GM19372 (cell line): ENCODE data around the gene GALE.
"Not testable (repeated sequence)": the region's sequence is repeated elsewhere in the genome, so short reads cannot be mapped to it uniquely, and the experiment has no call there.

Experiments used
- ATAC-seq: cut with Tn5 transposase; IDR thresholded peaks from one replicate; pipeline ENCODE4 v1.9.1; 2021; ENCODE audit warnings: mild to moderate bottlenecking, low read depth, moderate library complexity; ENCODE audit not compliant: unreplicated experiment

The GALE gene

DNA sequence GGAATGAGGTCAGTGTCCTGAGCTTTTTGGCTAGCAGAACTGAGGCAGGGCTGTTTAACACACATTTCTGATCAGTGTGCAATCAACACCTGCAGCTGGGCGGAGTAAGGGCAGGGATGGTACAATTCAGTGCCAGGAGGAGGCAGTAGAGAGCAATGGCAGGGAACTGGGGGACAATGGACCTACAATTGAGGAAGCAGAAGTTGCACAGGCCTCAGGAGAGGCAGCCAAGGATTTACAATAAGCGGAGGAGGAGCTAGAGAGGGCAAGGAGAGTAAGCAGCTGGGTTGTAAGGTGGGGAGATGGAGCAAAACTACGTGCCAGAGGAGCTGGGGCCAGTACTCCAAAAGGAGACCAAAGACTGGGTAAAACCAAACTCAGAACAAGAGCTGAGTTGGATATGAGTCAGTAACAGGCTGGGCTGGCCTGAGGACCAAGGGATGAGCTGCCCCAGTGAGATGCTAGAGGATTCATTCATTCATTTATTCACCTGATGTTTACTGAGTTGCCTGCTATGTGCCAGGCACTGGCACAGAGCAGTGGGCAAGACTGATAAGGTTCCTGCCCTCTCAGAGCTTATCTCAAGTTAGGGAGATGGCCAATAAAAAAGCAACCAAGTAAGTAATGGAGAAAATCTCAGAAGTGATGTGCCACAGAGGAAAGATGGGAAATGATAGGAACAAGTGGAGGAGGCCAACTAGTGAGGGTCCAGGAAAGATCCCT, 10.4 kb upstream of the GALE start:
- ATAC-seq = no peak

DNA sequence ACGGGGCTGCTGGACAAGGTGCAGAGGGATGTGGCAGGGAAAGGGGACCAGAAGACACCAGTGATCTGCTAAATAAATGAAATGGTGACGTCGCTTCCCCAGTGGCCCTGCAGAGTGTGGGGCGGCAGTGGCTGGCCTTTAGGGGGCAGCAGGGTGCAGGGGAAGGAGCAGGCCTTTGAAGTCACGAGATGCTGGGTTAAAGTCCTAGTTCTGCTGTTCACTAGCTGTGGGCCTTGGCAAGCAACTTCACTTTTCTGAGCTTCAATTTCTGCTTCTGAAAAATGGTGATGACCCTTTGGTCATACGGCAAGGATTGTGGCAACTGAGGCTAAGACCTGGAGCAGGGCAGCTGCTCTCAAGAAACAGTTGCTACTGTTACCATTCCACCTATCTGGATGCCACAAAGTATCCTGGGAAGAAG, 9.2 kb upstream of the GALE start:
- ATAC-seq = peak; percentile 70

DNA sequence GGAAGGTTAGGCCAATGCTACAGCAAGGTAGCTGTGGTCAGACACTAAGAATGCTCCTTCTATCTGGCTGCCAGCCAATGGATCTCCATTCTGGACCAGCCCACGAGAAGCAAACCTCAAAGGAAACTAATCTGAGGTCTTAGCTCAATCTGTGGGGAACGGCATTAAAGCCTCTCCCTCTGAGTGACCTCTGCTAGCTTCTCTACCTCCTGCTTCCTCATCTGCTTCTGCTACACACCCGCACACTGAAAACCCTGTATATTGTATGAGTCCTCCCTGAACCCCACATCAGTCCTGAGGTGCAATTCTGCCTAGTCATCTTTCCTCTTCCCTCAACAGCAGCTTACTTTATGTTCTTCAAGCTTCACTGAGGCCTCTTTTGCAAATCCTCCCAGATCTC, 6.9 kb upstream of the GALE start:
- ATAC-seq = no peak

DNA sequence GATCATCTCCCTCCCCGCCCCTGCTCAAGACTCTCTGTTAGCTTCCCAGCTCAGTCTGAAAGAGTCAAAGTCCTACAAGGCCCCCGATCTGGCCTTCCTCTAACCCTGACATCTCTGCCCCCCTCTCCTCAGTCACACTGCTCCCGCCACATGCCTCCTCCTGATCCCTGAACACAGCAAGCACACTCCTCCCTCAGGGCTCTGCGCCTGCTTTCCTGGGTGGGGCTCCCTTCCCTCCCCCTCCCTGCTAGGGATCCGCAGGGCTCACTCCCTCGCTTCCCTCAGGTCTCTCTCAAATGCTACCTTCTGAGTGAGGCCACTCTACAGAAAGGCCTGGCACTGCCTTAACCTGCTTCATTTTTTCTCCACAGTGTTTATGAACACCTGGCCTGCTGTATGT, 5.7 kb upstream of the GALE start:
- no peak for ATAC-seq

GRCh38 chr1:23805025-23805424, 4.5 kb upstream of the GALE start:
- no peak for ATAC-seq

DNA sequence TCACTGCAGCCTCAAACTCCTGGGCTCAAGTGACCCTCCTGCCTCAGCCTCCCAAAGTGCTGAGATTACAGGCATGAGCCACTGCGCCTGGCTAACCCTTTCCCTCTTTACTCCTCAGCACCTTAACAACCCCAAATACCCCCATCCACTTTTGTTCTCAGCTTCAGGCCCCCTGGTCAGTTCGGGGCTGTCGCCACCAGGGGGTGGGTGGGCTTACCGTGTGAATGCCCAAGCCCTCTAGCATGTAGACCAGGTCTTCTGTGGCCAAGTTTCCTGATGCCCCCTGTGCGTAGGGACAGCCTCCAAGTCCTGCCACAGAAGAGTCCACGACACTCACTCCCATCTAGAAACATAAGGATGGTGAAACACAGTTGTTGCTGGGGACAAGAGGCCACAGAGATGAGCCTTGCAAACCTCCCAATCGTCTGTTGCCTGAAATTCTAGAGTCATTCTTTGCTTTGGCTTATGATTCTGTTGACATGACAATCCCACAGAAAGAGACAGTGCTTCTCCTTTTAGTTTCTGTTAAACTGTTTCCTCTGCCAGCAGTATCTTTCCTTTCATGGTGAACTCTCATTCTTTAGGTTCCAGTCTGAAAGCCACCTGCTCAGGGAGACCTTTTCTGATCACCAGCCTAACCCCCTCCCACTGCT, 3.8 kb upstream of the GALE start:
- no peak for ATAC-seq

DNA sequence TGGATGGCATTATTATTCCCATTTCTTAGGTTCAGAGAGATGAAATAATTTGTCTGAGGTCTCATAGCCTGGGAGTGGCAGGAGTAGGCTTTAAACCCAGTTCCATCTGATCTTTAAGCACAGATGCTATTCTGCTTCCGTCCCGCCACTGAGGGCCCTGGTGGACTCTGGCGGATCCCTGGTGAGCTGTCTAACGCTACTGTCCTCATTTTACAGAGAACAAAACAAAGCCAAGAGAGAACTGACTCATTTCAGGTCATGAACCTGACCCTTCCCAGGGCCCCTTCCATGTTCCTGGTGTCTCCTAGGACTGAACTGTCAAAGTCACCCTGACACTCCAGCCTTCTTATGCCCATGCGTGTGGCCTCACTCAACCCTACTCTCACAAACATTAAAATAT, 3.1 kb upstream of the GALE start:
- ATAC-seq = no peak

GRCh38 chr1:23802809-23803342, 2.3 kb upstream of the GALE start:
- not testable (repeated sequence) for ATAC-seq

DNA sequence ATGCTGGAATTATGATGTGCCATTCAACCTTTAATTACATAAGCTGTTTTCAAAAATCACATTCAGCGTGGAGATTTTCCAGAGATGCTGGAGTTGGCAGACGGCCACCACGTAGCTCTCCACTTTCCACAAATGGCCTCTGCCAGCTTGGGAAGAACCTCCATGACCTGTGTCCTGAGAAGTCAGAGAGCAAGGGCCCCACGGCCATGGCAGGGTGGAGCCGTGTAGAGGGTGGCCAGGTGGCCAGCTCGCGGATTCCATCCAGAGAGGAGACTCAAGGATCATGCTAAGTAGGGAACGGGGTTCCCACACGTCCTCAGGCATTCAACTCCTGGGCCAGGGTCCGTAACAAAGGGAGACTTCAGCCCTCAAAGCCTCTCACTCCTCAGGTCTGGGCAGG, 1.3 kb upstream of the GALE start:
- ATAC-seq = no peak

DNA sequence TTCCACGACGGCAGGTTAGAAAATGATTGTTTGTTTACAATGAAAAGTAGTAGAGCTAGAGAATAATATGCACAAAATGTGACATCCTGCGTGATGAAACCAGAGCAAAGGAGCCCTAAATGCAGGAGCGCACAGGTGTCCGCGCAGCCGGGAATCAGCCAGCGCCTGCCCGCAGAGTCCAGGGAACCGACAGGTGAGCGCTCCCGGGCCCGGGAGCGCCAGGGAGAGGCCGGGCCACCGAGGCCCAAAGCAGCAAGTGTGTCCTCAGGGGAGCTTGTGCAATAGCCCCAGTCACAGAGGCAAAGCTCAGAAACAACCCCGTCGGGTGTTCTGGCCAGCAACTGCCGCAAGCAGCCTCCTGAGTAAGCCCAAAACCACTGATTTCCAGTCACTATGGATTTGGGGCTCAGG, 789 bp upstream of the GALE start:
- ATAC-seq = no peak

GRCh38 chr1:23799570-23800399, 769 bp downstream of the GALE start:
- ATAC-seq = peak; percentile 4

DNA sequence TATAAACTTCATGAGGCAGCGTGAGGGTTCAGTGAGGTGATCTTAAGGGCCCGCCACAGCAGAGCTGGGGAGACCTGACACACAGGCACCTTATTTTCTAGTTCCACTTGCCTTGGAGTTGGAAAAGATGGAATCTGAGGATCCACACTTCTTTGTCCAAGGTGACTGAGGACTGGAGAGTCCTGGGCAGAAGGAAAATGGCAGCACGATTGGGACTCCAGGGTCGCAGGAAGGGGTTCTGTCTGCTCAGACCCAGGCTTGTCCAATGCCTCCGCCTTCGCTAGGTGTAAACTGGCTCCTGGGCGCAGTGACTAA, 1.3 kb downstream of the GALE start:
- no peak for ATAC-seq

GRCh38 chr1:23798662-23799142, 1.9 kb downstream of the GALE start:
- ATAC-seq = no peak

- no peak for ATAC-seq
Observed at GRCh38 chr1:23797478-23798448, 2.8 kb downstream of the GALE start.

DNA sequence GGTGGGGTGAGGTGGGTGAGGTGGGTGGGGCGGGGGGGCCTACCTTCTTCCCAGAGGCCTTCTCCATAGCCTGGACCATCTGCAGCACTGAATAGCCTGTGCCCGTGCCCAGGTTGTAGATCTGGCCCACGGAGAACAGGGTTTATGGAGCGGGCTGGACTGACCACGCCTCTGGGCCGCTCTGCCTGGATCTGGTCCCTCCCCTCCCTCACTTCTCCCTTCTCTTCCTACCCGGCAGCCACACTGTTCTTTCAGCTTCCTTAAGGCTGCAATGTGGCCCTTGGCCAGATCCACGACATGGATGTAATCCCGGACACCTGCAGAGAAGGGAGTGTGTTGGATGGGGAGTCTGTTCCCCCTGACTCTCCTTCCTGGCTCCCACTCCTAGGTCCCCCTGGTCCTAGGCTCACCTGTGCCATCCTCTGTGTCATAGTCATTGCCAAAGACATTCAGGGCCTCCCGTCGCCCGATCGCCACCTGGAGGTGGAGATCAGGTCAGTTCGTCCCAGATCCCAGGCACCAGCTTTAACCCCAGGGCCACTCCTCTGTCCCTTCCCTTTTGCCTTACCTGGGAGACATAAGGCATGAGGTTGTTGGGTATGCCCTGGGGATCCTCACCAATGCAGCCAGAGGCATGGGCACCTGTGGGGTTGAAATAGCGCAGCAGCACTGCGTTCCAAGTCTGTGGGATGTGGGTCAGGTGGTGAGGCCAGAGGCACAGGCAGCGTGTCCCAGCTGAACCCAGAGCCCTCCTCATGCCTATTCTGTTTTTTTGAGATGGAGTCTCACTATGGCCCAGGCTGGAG, 3.9 kb downstream of the GALE start:
- no peak for ATAC-seq

- no peak for ATAC-seq
Observed at GRCh38 chr1:23795676-23796465, 4.7 kb downstream of the GALE start.

GRCh38 chr1:23794732-23795182, 5.8 kb downstream of the GALE start:
- not testable (repeated sequence) for ATAC-seq
